GM12873 (cell line): ENCODE results near the gene SECISBP2.

Experiments
- CTCF ChIP-seq: IDR thresholded peaks from 2 replicates; pipeline ENCODE4 v1.5.1; 2012; ENCODE audit warnings: low read depth, mild to moderate bottlenecking, moderate library complexity, low read length, control low read depth; ENCODE audit not compliant: insufficient read depth; ENCODE audit errors: missing control alignments

SECISBP2 gene

GRCh38 chr9:89382026-89382986 is 64.0 kb downstream of the SECISBP2 start:
- no peak for TF ChIP-seq CTCF

- no peak for TF ChIP-seq CTCF
These were observed 64.9 kb downstream of the SECISBP2 start for GRCh38 chr9:89383030-89383720.

GRCh38 chr9:89383721-89384300 is 65.5 kb downstream of the SECISBP2 start:
- TF ChIP-seq CTCF: no peak

GRCh38 chr9:89384783-89385182 is 66.5 kb downstream of the SECISBP2 start:
- TF ChIP-seq CTCF: no peak

- no peak for TF ChIP-seq CTCF
These were observed 67.9 kb downstream of the SECISBP2 start for GRCh38 chr9:89386206-89386605.

- no peak for TF ChIP-seq CTCF
These were observed 68.5 kb downstream of the SECISBP2 start for GRCh38 chr9:89386797-89387196.
